DOHH2 (cell line): ENCODE measurements around the gene PCDHB13.
"Not testable (repeated sequence)": the region's sequence is repeated elsewhere in the genome, so short reads cannot be mapped to it uniquely, and the experiment has no call there.

ENCODE experiments used
- CTCF ChIP-seq: fragments of 200-600 bp; sonication (generic); IDR thresholded peaks from one replicate; pipeline ENCODE4 v1.5.1; 2014; ENCODE audit warnings: antibody characterized with exemption, mild to moderate bottlenecking, low read depth, low read length; ENCODE audit not compliant: poor library complexity, severe bottlenecking
- EZH2phosphoT487 ChIP-seq: fragments of 200-600 bp; sonication (generic); IDR thresholded peaks from 2 replicates; pipeline ENCODE4 v1.6.1; 2017; ENCODE audit warnings: borderline replicate concordance, mild to moderate bottlenecking, antibody characterized with exemption, low read length, moderate library complexity, mixed read lengths

- TF ChIP-seq CTCF, EZH2phosphoT487: not testable (repeated sequence)
These were observed 22.2 kb downstream of the PCDHB13 start for GRCh38 chr5:141235922-141236321.
